Neural progenitor cell (in vitro differentiated cells): ENCODE data around the gene ARIH1. TPM values are rescaled to one million over a fixed set of nuclear protein-coding genes. Genes with fewer than 3 reads are reported as not detected.
A peak's percentile ranks its signal among the peaks of the same experiment; 100 is the strongest.
"Not testable (repeated sequence)": the region's sequence is repeated elsewhere in the genome, so short reads cannot be mapped to it uniquely, and the experiment has no call there.

Experiments
- DNase-seq: peaks from one replicate; pipeline ENCODE4 v3.0.0-alpha.2; 2016; ENCODE audit warnings: low spot score
- H2AFZ ChIP-seq: fragments of 200-600 bp; sonication (generic); replicated peaks from 2 replicates; pipeline ENCODE4 v1.6.1; 2016; ENCODE audit warnings: antibody characterized with exemption
- H3F3A ChIP-seq: fragments of 200-600 bp; sonication (generic); 2 replicates; pipeline ENCODE4 v1.6.1; 2016; ENCODE audit warnings: antibody characterized with exemption, low read depth
- H3K27ac ChIP-seq: fragments of 200-600 bp; sonication (generic); 2 replicates; pipeline ENCODE4 v1.5.1; 2016; ENCODE audit warnings: mild to moderate bottlenecking
- H3K27me3 ChIP-seq: fragments of 200-600 bp; sonication (generic); 2 replicates; pipeline ENCODE4 v1.6.1; 2016; ENCODE audit warnings: mild to moderate bottlenecking, moderate library complexity
- H3K36me3 ChIP-seq: fragments of 200-600 bp; sonication (generic); 2 replicates; pipeline ENCODE4 v1.5.1; 2016
- H3K4me1 ChIP-seq: fragments of 200-600 bp; sonication (generic); 2 replicates; pipeline ENCODE4 v1.6.1; 2016; ENCODE audit warnings: mixed run types
- H3K4me2 ChIP-seq: fragments of 200-600 bp; sonication (generic); 2 replicates; pipeline ENCODE4 v1.6.1; 2016
- H3K4me3 ChIP-seq: fragments of 200-600 bp; sonication (generic); 2 replicates; pipeline ENCODE4 v1.5.1; 2016
- H3K79me2 ChIP-seq: fragments of 200-600 bp; sonication (generic); 2 replicates; pipeline ENCODE4 v1.6.1; 2016; ENCODE audit warnings: low read depth
- H3K9ac ChIP-seq: fragments of 200-600 bp; sonication (generic); 2 replicates; pipeline ENCODE4 v1.6.1; 2016
- H3K9me3 ChIP-seq: fragments of 200-600 bp; sonication (generic); 2 replicates; pipeline ENCODE4 v1.5.1; 2016; ENCODE audit warnings: low read depth
- H4K20me1 ChIP-seq: fragments of 200-600 bp; sonication (generic); 2 replicates; pipeline ENCODE4 v1.6.1; 2016; ENCODE audit warnings: low read depth
- H3K27ac Mint-ChIP-seq: 3 replicates; pipeline ENCODE4 v1.8.0; 2021; ENCODE audit warnings: mixed read lengths
- H3K27me3 Mint-ChIP-seq: 2 replicates; pipeline ENCODE4 v1.8.0; 2022; ENCODE audit warnings: low read depth, mild to moderate bottlenecking, inconsistent platforms, moderate library complexity, mixed read lengths; ENCODE audit not compliant: insufficient read depth
- H3K36me3 Mint-ChIP-seq: 3 replicates; pipeline ENCODE4 v1.8.0; 2021; ENCODE audit warnings: mixed read lengths
- H3K4me1 Mint-ChIP-seq: 3 replicates; pipeline ENCODE4 v1.8.0; 2021; ENCODE audit warnings: mixed read lengths
- H3K4me3 Mint-ChIP-seq: 3 replicates; pipeline ENCODE4 v1.8.0; 2021; ENCODE audit warnings: mild to moderate bottlenecking, moderate library complexity, mixed read lengths
- H3K9me3 Mint-ChIP-seq: 3 replicates; pipeline ENCODE4 v1.8.0; 2020; ENCODE audit warnings: mixed read lengths
- CTCF ChIP-seq: fragments of 200-600 bp; sonication (generic); IDR thresholded peaks from 2 replicates; pipeline ENCODE4 v1.5.1; 2017; ENCODE audit warnings: antibody characterized with exemption, mild to moderate bottlenecking
- EZH2 ChIP-seq: fragments of 200-600 bp; sonication (generic); IDR thresholded peaks from 2 replicates; pipeline ENCODE4 v1.6.1; 2017; ENCODE audit warnings: antibody characterized with exemption, mild to moderate bottlenecking, moderate library complexity
- EZH2phosphoT487 ChIP-seq: fragments of 200-600 bp; sonication (generic); IDR thresholded peaks from 2 replicates; pipeline ENCODE4 v1.6.1; 2017; ENCODE audit warnings: antibody characterized with exemption
- total RNA-seq: library from RNA; depleted of rRNA; stranded (reverse); fragments of >200 nt; gene quantifications from 2 replicates; pipeline ENCODE4 v1.2.3, GENCODE V29; 2015; ENCODE audit warnings: low replicate concordance

Gene ARIH1
- 53.5 and 68.0 TPM in 2 replicates for total RNA-seq

GRCh38 chr15:72473614-72474465 is at the start of gene ARIH1:
Gene ARIH1, plus strand, starts transcription at chr15:72474330. Its CDS starts 310 bp downstream, at chr15:72474640.
- Histone ChIP-seq H3K4me3 (peak within 1 kb of the TSS; percentile 88), H3K4me2 (peak within 1 kb of the TSS; percentile 93), H3K9me3 (no peaks in the 10 kb centered on the region), H3K9ac (peak within 1 kb of the TSS; percentile 95), H2AFZ (peak within 1 kb of the TSS; percentile 77), H3K79me2 (peaks cover 57% of the 10 kb centered on the region), H3K27me3 (no peaks in the 10 kb centered on the region), H4K20me1 (peaks cover 44% of the 10 kb centered on the region), H3K36me3 (peaks cover 12% of the 10 kb centered on the region), H3K27ac (peak within 1 kb of the TSS; percentile 95), H3F3A (peaks cover 10% of the 10 kb centered on the region), H3K4me1 (peaks cover 16% of the 10 kb centered on the region)
- DNase-seq, result peak; percentile 98
- H3K27ac Mint-ChIP-seq, result peak within 1 kb of the TSS; percentile 99
- no peaks in the 10 kb centered on the region for H3K9me3 Mint-ChIP-seq
- H3K36me3 Mint-ChIP-seq, result peaks cover 24% of the 10 kb centered on the region
- TF ChIP-seq EZH2phosphoT487 (no peak), EZH2 (no peak), CTCF (peak; percentile 36)
- peaks cover 26% of the 10 kb centered on the region for H3K4me1 Mint-ChIP-seq
- H3K4me3 Mint-ChIP-seq, result peak within 1 kb of the TSS; percentile 98
- no peaks in the 10 kb centered on the region for H3K27me3 Mint-ChIP-seq

GRCh38 chr15:72426753-72427152 is 47.4 kb upstream of the ARIH1 start:
- no peaks in the 10 kb centered on the region for H3K79me2 ChIP-seq
- Mint-ChIP-seq H3K4me3 (no peak overlapping the region), H3K27me3 (no peaks in the 10 kb centered on the region), H3K9me3 (peaks cover 5% of the 10 kb centered on the region), H3K36me3 (no peaks in the 10 kb centered on the region), H3K27ac (no peak overlapping the region), H3K4me1 (no peaks in the 10 kb centered on the region)
- H3K9me3 ChIP-seq, result peaks cover 5% of the 10 kb centered on the region
- no peak overlapping the region for H2AFZ ChIP-seq
- no peak for TF ChIP-seq EZH2
- no peak for TF ChIP-seq EZH2phosphoT487
- no peak for TF ChIP-seq CTCF
- no peak overlapping the region for H3K4me3 ChIP-seq
- H3K27ac ChIP-seq, result no peak overlapping the region
- no peaks in the 10 kb centered on the region for H3K4me1 ChIP-seq
- peaks cover 14% of the 10 kb centered on the region for H3K27me3 ChIP-seq
- no peak overlapping the region for H3K4me2 ChIP-seq
- H3F3A ChIP-seq, result no peaks in the 10 kb centered on the region
- H3K36me3 ChIP-seq, result no peaks in the 10 kb centered on the region
- no peak for DNase-seq
- no peaks in the 10 kb centered on the region for H4K20me1 ChIP-seq
- no peak overlapping the region for H3K9ac ChIP-seq

GRCh38 chr15:72437650-72438316 is 36.3 kb upstream of the ARIH1 start:
- Mint-ChIP-seq H3K27me3 (peaks cover 3% of the 10 kb centered on the region), H3K36me3 (no peaks in the 10 kb centered on the region), H3K27ac (no peak overlapping the region), H3K9me3 (peaks cover 7% of the 10 kb centered on the region), H3K4me1 (no peaks in the 10 kb centered on the region), H3K4me3 (no peak overlapping the region)
- Histone ChIP-seq H3K9me3 (no peaks in the 10 kb centered on the region), H3K27ac (no peak overlapping the region), H3F3A (no peaks in the 10 kb centered on the region), H2AFZ (no peak overlapping the region), H3K4me1 (no peaks in the 10 kb centered on the region), H3K36me3 (no peaks in the 10 kb centered on the region), H4K20me1 (no peaks in the 10 kb centered on the region), H3K4me2 (no peak overlapping the region), H3K4me3 (no peak overlapping the region), H3K27me3 (peaks cover 25% of the 10 kb centered on the region), H3K9ac (no peak overlapping the region), H3K79me2 (no peaks in the 10 kb centered on the region)
- TF ChIP-seq EZH2phosphoT487 (no peak), CTCF (no peak), EZH2 (no peak)
- DNase-seq, result no peak

- H3K4me3 Mint-ChIP-seq, H2AFZ ChIP-seq, H3K27me3 Mint-ChIP-seq, H3K27ac ChIP-seq, H3K9ac ChIP-seq, H3K4me1 Mint-ChIP-seq, H3K27ac Mint-ChIP-seq, H3K4me3 ChIP-seq, H3K79me2 ChIP-seq, H3K36me3 Mint-ChIP-seq, H4K20me1 ChIP-seq, H3K9me3 ChIP-seq, H3K36me3 ChIP-seq, H3K4me1 ChIP-seq, H3F3A ChIP-seq, H3K27me3 ChIP-seq, H3K4me2 ChIP-seq, DNase-seq, H3K9me3 Mint-ChIP-seq: not testable (repeated sequence)
These were observed 31.3 kb upstream of the ARIH1 start for GRCh38 chr15:72442848-72443247.
